Astrocyte of the cerebellum (primary cell): ENCODE data around the gene ZNF761.
"Not testable (repeated sequence)": the region's sequence is repeated elsewhere in the genome, so short reads cannot be mapped to it uniquely, and the experiment has no call there.

Experiments
- DNase-seq: peaks from one replicate; pipeline ENCODE4 v3.0.0-alpha.2; 2011; ENCODE audit warnings: low read depth
- H3K4me3 ChIP-seq: 2 replicates; pipeline ENCODE4 v1.5.1; 2011; ENCODE audit warnings: mild to moderate bottlenecking, low read depth, low read length, moderate library complexity
- CTCF ChIP-seq: IDR thresholded peaks from 2 replicates; pipeline ENCODE4 v1.5.1; 2012; ENCODE audit warnings: low read length, low read depth, moderate library complexity, mild to moderate bottlenecking; ENCODE audit errors: missing control alignments
- in situ Hi-C: cut with HindIII; loops from 2 replicates; pipeline ENCODE4 v1.10.0; 2017; ENCODE audit warnings: low sequenced_read_pairs

Gene ZNF761

GRCh38 chr19:53424968-53425597 is 6.7 kb upstream of the ZNF761 start:
- in situ Hi-C loops = no loop called here
- TF ChIP-seq CTCF = peak; percentile 55
- peak; percentile 13 for DNase-seq
- no peak overlapping the region for H3K4me3 ChIP-seq

GRCh38 chr19:53432088-53432661 is 391 bp downstream of the ZNF761 start:
- no peak for TF ChIP-seq CTCF
- peak overlapping the region; percentile 74 for H3K4me3 ChIP-seq
- DNase-seq = no peak
- in situ Hi-C loops = loop anchor here (5.0 kb wide), 1 partner anchor 90 kb away; no protein-coding TSS in a partner anchor

- DNase-seq, H3K4me3 ChIP-seq, in situ Hi-C loops: not testable (repeated sequence)
Observed at GRCh38 chr19:53443809-53444208, 12.0 kb downstream of the ZNF761 start.

GRCh38 chr19:53447196-53447595 is 15.4 kb downstream of the ZNF761 start:
- in situ Hi-C loops, DNase-seq, H3K4me3 ChIP-seq: not testable (repeated sequence)

- no peak for DNase-seq
- in situ Hi-C loops = no loop called here
- no peak for TF ChIP-seq CTCF
- no peak overlapping the region for H3K4me3 ChIP-seq
Observed at GRCh38 chr19:53455828-53456227, 24.0 kb downstream of the ZNF761 start.

- in situ Hi-C loops, DNase-seq: not testable (repeated sequence)
Observed at GRCh38 chr19:53460131-53460721, 28.4 kb downstream of the ZNF761 start.

GRCh38 chr19:53461866-53462265 is 30.1 kb downstream of the ZNF761 start:
- in situ Hi-C loops = no loop called here
- no peak for DNase-seq
- no peak overlapping the region for H3K4me3 ChIP-seq
- TF ChIP-seq CTCF = no peak

More at GRCh38 chr19:53460131-53460721, 28.4 kb downstream of the ZNF761 start:
- not testable (repeated sequence) for H3K4me3 ChIP-seq

GRCh38 chr19:53462861-53463260 is 31.1 kb downstream of the ZNF761 start:
- in situ Hi-C loops = no loop called here
- TF ChIP-seq CTCF = no peak

More at GRCh38 chr19:53462861-53463260, 31.1 kb downstream of the ZNF761 start:
- H3K4me3 ChIP-seq = no peak overlapping the region
- DNase-seq = no peak
